ENCODE results near the gene YJU2. TPM values are rescaled to one million over a fixed set of nuclear protein-coding genes. Genes with fewer than 3 reads are reported as not detected.

Gene YJU2
- total and polyA plus RNA-seq, 2 of the 13 experiments (the other 11 are each of a cell fraction or from before 2014, with no cell fraction given), result 9.3 to 17.9 TPM

DNA sequence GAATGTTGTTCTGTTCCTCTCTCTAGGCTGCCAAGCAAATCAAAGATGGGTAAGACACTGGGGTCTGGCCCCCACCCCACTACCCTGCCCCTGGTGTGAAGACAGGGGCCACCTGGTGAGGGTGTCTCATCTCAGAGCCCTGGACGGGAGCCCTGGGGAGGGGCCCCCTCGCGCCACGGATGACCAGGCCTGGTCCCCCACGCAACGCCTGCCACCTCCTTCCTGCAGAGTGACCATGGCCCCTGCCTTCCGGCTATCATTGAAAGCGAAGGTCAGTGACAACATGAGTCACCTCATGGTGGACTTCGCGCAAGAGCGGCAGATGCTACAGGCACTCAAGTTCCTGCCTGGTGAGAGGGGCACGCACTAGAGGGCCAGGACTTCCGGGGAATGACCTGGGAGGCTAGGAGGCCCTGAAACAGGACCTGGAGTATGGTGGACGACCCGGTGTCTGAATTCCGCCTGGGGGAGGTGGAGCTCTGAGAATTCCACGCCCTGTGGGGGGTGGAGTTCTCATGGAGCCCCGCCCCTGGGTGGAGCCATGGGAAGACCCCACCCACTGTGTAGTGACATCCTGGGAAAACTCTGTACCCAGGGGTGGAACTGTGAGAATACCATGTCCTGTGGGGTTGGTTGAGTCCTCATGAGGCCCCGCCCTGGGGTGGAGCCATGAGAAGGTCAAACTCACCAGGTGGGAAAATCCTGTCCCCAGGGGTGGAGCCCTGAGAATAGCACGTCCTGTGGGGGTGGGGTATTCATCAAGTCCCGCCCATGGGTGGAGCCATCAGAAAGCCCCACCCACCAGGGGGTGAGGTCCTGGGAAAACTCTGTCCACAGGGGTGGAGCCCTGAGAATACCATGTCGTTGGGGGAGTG is 63.6 kb downstream of the YJU2 start (continued):
- TF ChIP-seq, protein P1, sequence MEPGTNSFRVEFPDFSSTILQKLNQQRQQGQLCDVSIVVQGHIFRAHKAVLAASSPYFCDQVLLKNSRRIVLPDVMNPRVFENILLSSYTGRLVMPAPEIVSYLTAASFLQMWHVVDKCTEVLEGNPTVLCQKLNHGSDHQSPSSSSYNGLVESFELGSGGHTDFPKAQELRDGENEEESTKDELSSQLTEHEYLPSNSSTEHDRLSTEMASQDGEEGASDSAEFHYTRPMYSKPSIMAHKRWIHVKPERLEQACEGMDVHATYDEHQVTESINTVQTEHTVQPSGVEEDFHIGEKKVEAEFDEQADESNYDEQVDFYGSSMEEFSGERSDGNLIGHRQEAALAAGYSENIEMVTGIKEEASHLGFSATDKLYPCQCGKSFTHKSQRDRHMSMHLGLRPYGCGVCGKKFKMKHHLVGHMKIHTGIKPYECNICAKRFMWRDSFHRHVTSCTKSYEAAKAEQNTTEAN (CRISPR knock-in tag; conservative IDR thresholded peaks at IDR 0.05), result peak; percentile 69
- TF ChIP-seq ZNF557 (CRISPR knock-in tag; IDR thresholded peaks at IDR 0.05) (0 out of 2 replicates have a peak, but pooled peaks have one; percentile 61), ZNF124 (CRISPR knock-in tag; IDR thresholded peaks at IDR 0.05) (peak; percentile 88), CREB1 (IDR thresholded peaks at IDR 0.05) (peak; percentile 64), CREB1 (CRISPR knock-in tag; IDR thresholded peaks at IDR 0.05) (peak; percentile 80; the same call in 1 of the 2 replicates), ZNF274 (CRISPR knock-in tag; IDR thresholded peaks at IDR 0.05) (peak; percentile 54), ZNF569 (CRISPR knock-in tag; IDR thresholded peaks at IDR 0.05; ENCODE audit: borderline replicate concordance) (no peak), ZNF24 (IDR thresholded peaks at IDR 0.05) (no peak), DPF2 (CRISPR knock-in tag; IDR thresholded peaks at IDR 0.05; ENCODE audit: borderline replicate concordance, low read depth) (peak; percentile 89; the same call in 1 of the 2 replicates), ZNF552 (CRISPR knock-in tag; IDR thresholded peaks at IDR 0.05; ENCODE audit: borderline replicate concordance) (no peak; the same call in 1 of the 2 replicates), MAFF (IDR thresholded peaks at IDR 0.05; ENCODE audit: low read depth, low read length) (no peak; the same call in 1 of the 2 replicates), ZNF607 (CRISPR knock-in tag; IDR thresholded peaks at IDR 0.05; ENCODE audit: borderline replicate concordance) (peak; percentile 93), ARNT2 (CRISPR knock-in tag; IDR thresholded peaks at IDR 0.05; ENCODE audit: low read depth) (no peak; the same call in 1 of the 2 replicates), ZSCAN22 (CRISPR knock-in tag; IDR thresholded peaks at IDR 0.05) (peak; percentile 64; the same call in 1 of the 2 replicates), FOXC1 (CRISPR knock-in tag; IDR thresholded peaks at IDR 0.05; ENCODE audit: borderline replicate concordance) (peak; percentile 67; the same call in 1 of the 2 replicates), BHLHE40 (IDR thresholded peaks at IDR 0.05; ENCODE audit: low read length) (peak; percentile 66; the same call in 1 of the 2 replicates), PRMT3 (CRISPR knock-in tag; IDR thresholded peaks at IDR 0.05; ENCODE audit: borderline replicate concordance, low read depth) (no peak), NFKB2 (CRISPR knock-in tag; IDR thresholded peaks at IDR 0.05; ENCODE audit: borderline replicate concordance) (0 out of 2 replicates have a peak, but pooled peaks have one; percentile 89), SALL1 (CRISPR knock-in tag; IDR thresholded peaks at IDR 0.05) (peak; percentile 97), HMG20A (CRISPR knock-in tag; IDR thresholded peaks at IDR 0.05; ENCODE audit: borderline replicate concordance) (peak; percentile 74; the same call in 1 of the 2 replicates), EED (CRISPR knock-in tag; IDR thresholded peaks at IDR 0.05) (no peak), ATF4 (CRISPR knock-in tag; IDR thresholded peaks at IDR 0.05) (peak in 1 of 2 experiments; percentile 78; a peak in 2 of 4 replicates)
- TF ChIP-seq, protein P2, sequence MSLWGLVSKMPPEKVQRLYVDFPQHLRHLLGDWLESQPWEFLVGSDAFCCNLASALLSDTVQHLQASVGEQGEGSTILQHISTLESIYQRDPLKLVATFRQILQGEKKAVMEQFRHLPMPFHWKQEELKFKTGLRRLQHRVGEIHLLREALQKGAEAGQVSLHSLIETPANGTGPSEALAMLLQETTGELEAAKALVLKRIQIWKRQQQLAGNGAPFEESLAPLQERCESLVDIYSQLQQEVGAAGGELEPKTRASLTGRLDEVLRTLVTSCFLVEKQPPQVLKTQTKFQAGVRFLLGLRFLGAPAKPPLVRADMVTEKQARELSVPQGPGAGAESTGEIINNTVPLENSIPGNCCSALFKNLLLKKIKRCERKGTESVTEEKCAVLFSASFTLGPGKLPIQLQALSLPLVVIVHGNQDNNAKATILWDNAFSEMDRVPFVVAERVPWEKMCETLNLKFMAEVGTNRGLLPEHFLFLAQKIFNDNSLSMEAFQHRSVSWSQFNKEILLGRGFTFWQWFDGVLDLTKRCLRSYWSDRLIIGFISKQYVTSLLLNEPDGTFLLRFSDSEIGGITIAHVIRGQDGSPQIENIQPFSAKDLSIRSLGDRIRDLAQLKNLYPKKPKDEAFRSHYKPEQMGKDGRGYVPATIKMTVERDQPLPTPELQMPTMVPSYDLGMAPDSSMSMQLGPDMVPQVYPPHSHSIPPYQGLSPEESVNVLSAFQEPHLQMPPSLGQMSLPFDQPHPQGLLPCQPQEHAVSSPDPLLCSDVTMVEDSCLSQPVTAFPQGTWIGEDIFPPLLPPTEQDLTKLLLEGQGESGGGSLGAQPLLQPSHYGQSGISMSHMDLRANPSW (CRISPR knock-in tag; IDR thresholded peaks at IDR 0.05; ENCODE audit: borderline replicate concordance), result peak; percentile 84; the same call in 1 of the 2 replicates
